ENCODE measurements around the gene MIGA1. TPM values are rescaled to one million over a fixed set of nuclear protein-coding genes. Genes with fewer than 3 reads are reported as not detected.
A peak's percentile ranks its signal among the peaks of the same experiment; 100 is the strongest.
"Not testable (repeated sequence)": the region's sequence is repeated elsewhere in the genome, so short reads cannot be mapped to it uniquely, and the experiment has no call there.

MIGA1 gene
- polyA plus RNA-seq, 4 donors = 1.4 to 18.2 (median 3.4) TPM

- H3K4me1 ChIP-seq (ENCODE audit: control insufficient read depth in 3 of 3, insufficient read depth in 2 of 3, low read depth in 1 of 3, low read length in 2 of 3); H3K27ac ChIP-seq (ENCODE audit: low read depth in 1 of 3, low read length in 2 of 3); H3K9me3 ChIP-seq (ENCODE audit: control insufficient read depth in 2 of 2, insufficient read depth in 1 of 2, low read depth in 1 of 2, low read length in 1 of 2); FAIRE-seq; H3K27me3 ChIP-seq (ENCODE audit: control insufficient read depth in 3 of 3, insufficient read depth in 3 of 3, low read length in 3 of 3); DNase-seq; H3K4me3 ChIP-seq (ENCODE audit: low read depth in 1 of 3, low read length in 3 of 3): not testable (repeated sequence)
- WGBS, 3 donors = 99 to 100% (median 99%) methylated on average over 9 to 13 of the region's 21 CpGs
- H3K36me3 ChIP-seq (ENCODE audit: control insufficient read depth in 3 of 3, insufficient read depth in 2 of 3, low read depth in 1 of 3, low read length in 3 of 3) = peaks cover 4 to 25% (median 11%) of the 10 kb centered on the region in 3 donors
Measured at GRCh38 chr1:77811589-77811988, 32.1 kb downstream of the MIGA1 start.

GRCh38 chr1:77817368-77818209 lies 38.1 kb downstream of the MIGA1 start:
- Histone ChIP-seq H3K27ac (ENCODE audit: low read depth in 1 of 3, low read length in 2 of 3) (no peak overlapping the region), H3K27me3 (ENCODE audit: control insufficient read depth in 3 of 3, insufficient read depth in 3 of 3, low read length in 3 of 3) (no peaks in the 10 kb centered on the region), H3K4me1 (ENCODE audit: control insufficient read depth in 3 of 3, insufficient read depth in 2 of 3, low read depth in 1 of 3, low read length in 2 of 3) (no peaks in the 10 kb centered on the region), H3K9me3 (ENCODE audit: control insufficient read depth in 2 of 2, insufficient read depth in 1 of 2, low read depth in 1 of 2, low read length in 1 of 2) (no peaks in the 10 kb centered on the region), H3K4me3 (ENCODE audit: low read depth in 1 of 3, low read length in 3 of 3) (no peak overlapping the region), H3K36me3 (ENCODE audit: control insufficient read depth in 3 of 3, insufficient read depth in 2 of 3, low read depth in 1 of 3, low read length in 3 of 3) (peaks cover 4 to 24% (median 10%) of the 10 kb centered on the region in 3 donors)
- no peak for DNase-seq
- WGBS, 3 donors = 84 to 94% (median 92%) methylated on average over 7 of the region's 7 CpGs
- no peak for FAIRE-seq

- FAIRE-seq = no peak
- 87 to 97% (median 90%) methylated on average over 1 of the region's 1 CpG for WGBS, 3 donors
- peaks cover 0 to 18% (median 7%) of the 10 kb centered on the region in 3 donors for H3K36me3 ChIP-seq (ENCODE audit: control insufficient read depth in 3 of 3, insufficient read depth in 2 of 3, low read depth in 1 of 3, low read length in 3 of 3)
Measured at GRCh38 chr1:77820121-77820520, 40.7 kb downstream of the MIGA1 start.

GRCh38 chr1:77824079-77824478 lies 44.6 kb downstream of the MIGA1 start:
- 91 to 98% (median 93%) methylated on average over 2 of the region's 2 CpGs for WGBS, 3 donors
- FAIRE-seq (no peak), DNase-seq (no peak)
- peaks cover 0 to 31% (median 3%) of the 10 kb centered on the region in 3 donors for H3K36me3 ChIP-seq (ENCODE audit: control insufficient read depth in 3 of 3, insufficient read depth in 2 of 3, low read depth in 1 of 3, low read length in 3 of 3)
- H3K9me3 ChIP-seq (ENCODE audit: control insufficient read depth in 2 of 2, insufficient read depth in 1 of 2, low read depth in 1 of 2, low read length in 1 of 2) = no peaks in the 10 kb centered on the region
- no peaks in the 10 kb centered on the region for H3K27me3 ChIP-seq (ENCODE audit: control insufficient read depth in 3 of 3, insufficient read depth in 3 of 3, low read length in 3 of 3)
- H3K27ac ChIP-seq (ENCODE audit: low read depth in 1 of 3, low read length in 2 of 3) = no peak overlapping the region
- no peak overlapping the region for H3K4me3 ChIP-seq (ENCODE audit: low read depth in 1 of 3, low read length in 3 of 3)
- H3K4me1 ChIP-seq (ENCODE audit: control insufficient read depth in 3 of 3, insufficient read depth in 2 of 3, low read depth in 1 of 3, low read length in 2 of 3) = no peaks in the 10 kb centered on the region

More at GRCh38 chr1:77820121-77820520, 40.7 kb downstream of the MIGA1 start:
- Histone ChIP-seq H3K4me3 (ENCODE audit: low read depth in 1 of 3, low read length in 3 of 3) (no peak overlapping the region), H3K27ac (ENCODE audit: low read depth in 1 of 3, low read length in 2 of 3) (no peak overlapping the region), H3K9me3 (ENCODE audit: control insufficient read depth in 2 of 2, insufficient read depth in 1 of 2, low read depth in 1 of 2, low read length in 1 of 2) (no peaks in the 10 kb centered on the region), H3K27me3 (ENCODE audit: control insufficient read depth in 3 of 3, insufficient read depth in 3 of 3, low read length in 3 of 3) (no peaks in the 10 kb centered on the region), H3K4me1 (ENCODE audit: control insufficient read depth in 3 of 3, insufficient read depth in 2 of 3, low read depth in 1 of 3, low read length in 2 of 3) (no peaks in the 10 kb centered on the region)
- DNase-seq = no peak

GRCh38 chr1:77824694-77825093 lies 45.2 kb downstream of the MIGA1 start:
- no peak overlapping the region for H3K27ac ChIP-seq (ENCODE audit: low read depth in 1 of 3, low read length in 2 of 3)
- FAIRE-seq = no peak
- peaks cover 0 to 28% (median 3%) of the 10 kb centered on the region in 3 donors for H3K36me3 ChIP-seq (ENCODE audit: control insufficient read depth in 3 of 3, insufficient read depth in 2 of 3, low read depth in 1 of 3, low read length in 3 of 3)
- no peaks in the 10 kb centered on the region for H3K4me1 ChIP-seq (ENCODE audit: control insufficient read depth in 3 of 3, insufficient read depth in 2 of 3, low read depth in 1 of 3, low read length in 2 of 3)
- H3K9me3 ChIP-seq (ENCODE audit: control insufficient read depth in 2 of 2, insufficient read depth in 1 of 2, low read depth in 1 of 2, low read length in 1 of 2) = no peaks in the 10 kb centered on the region
- H3K27me3 ChIP-seq (ENCODE audit: control insufficient read depth in 3 of 3, insufficient read depth in 3 of 3, low read length in 3 of 3) = no peaks in the 10 kb centered on the region
- H3K4me3 ChIP-seq (ENCODE audit: low read depth in 1 of 3, low read length in 3 of 3) = no peak overlapping the region
- WGBS, 3 donors = 96 to 100% (median 100%) methylated on average over 1 of the region's 1 CpG
- DNase-seq = no peak

- no peaks in the 10 kb centered on the region for H3K27me3 ChIP-seq (ENCODE audit: control insufficient read depth in 3 of 3, insufficient read depth in 3 of 3, low read length in 3 of 3)
- H3K27ac ChIP-seq (ENCODE audit: low read depth in 1 of 3, low read length in 2 of 3) = peak overlapping the region in 1 of 3 donors; percentile 11
- WGBS, 3 donors = 45 to 52% (median 50%) methylated on average over 10 of the region's 10 CpGs
- H3K4me1 ChIP-seq (ENCODE audit: control insufficient read depth in 3 of 3, insufficient read depth in 2 of 3, low read depth in 1 of 3, low read length in 2 of 3) = no peaks in the 10 kb centered on the region
- no peak for FAIRE-seq
- peaks cover 0 to 28% (median 3%) of the 10 kb centered on the region in 3 donors for H3K36me3 ChIP-seq (ENCODE audit: control insufficient read depth in 3 of 3, insufficient read depth in 2 of 3, low read depth in 1 of 3, low read length in 3 of 3)
- no peak overlapping the region for H3K4me3 ChIP-seq (ENCODE audit: low read depth in 1 of 3, low read length in 3 of 3)
- H3K9me3 ChIP-seq (ENCODE audit: control insufficient read depth in 2 of 2, insufficient read depth in 1 of 2, low read depth in 1 of 2, low read length in 1 of 2) = no peaks in the 10 kb centered on the region
- DNase-seq = peak; percentile 63 to 71
Measured at GRCh38 chr1:77825131-77825709, 45.8 kb downstream of the MIGA1 start.

- H3K4me3 ChIP-seq (ENCODE audit: low read depth in 1 of 3, low read length in 3 of 3); DNase-seq; H3K27ac ChIP-seq (ENCODE audit: low read depth in 1 of 3, low read length in 2 of 3); H3K27me3 ChIP-seq (ENCODE audit: control insufficient read depth in 3 of 3, insufficient read depth in 3 of 3, low read length in 3 of 3); FAIRE-seq; H3K4me1 ChIP-seq (ENCODE audit: control insufficient read depth in 3 of 3, insufficient read depth in 2 of 3, low read depth in 1 of 3, low read length in 2 of 3); H3K9me3 ChIP-seq (ENCODE audit: control insufficient read depth in 2 of 2, insufficient read depth in 1 of 2, low read depth in 1 of 2, low read length in 1 of 2): not testable (repeated sequence)
- H3K36me3 ChIP-seq (ENCODE audit: control insufficient read depth in 3 of 3, insufficient read depth in 2 of 3, low read depth in 1 of 3, low read length in 3 of 3) = peaks cover 0 to 27% (median 2%) of the 10 kb centered on the region in 3 donors
- 95 to 99% (median 97%) methylated on average over 8 of the region's 8 CpGs for WGBS, 3 donors
Measured at GRCh38 chr1:77826851-77827250, 47.4 kb downstream of the MIGA1 start.

GRCh38 chr1:77828098-77828497 lies 48.6 kb downstream of the MIGA1 start:
- H3K4me1 ChIP-seq (ENCODE audit: control insufficient read depth in 3 of 3, insufficient read depth in 2 of 3, low read depth in 1 of 3, low read length in 2 of 3) = no peaks in the 10 kb centered on the region
- no peak overlapping the region for H3K27ac ChIP-seq (ENCODE audit: low read depth in 1 of 3, low read length in 2 of 3)
- no peaks in the 10 kb centered on the region for H3K9me3 ChIP-seq (ENCODE audit: control insufficient read depth in 2 of 2, insufficient read depth in 1 of 2, low read depth in 1 of 2, low read length in 1 of 2)
- DNase-seq (no peak), FAIRE-seq (no peak)
- peaks cover 0 to 24% (median 0%) of the 10 kb centered on the region in 3 donors for H3K36me3 ChIP-seq (ENCODE audit: control insufficient read depth in 3 of 3, insufficient read depth in 2 of 3, low read depth in 1 of 3, low read length in 3 of 3)
- no peak overlapping the region for H3K4me3 ChIP-seq (ENCODE audit: low read depth in 1 of 3, low read length in 3 of 3)
- H3K27me3 ChIP-seq (ENCODE audit: control insufficient read depth in 3 of 3, insufficient read depth in 3 of 3, low read length in 3 of 3) = no peaks in the 10 kb centered on the region
- WGBS, 3 donors = 92 to 98% (median 97%) methylated on average over 1 of the region's 1 CpG
